ENCODE data around the gene CPSF3.
A peak's percentile ranks its signal among the peaks of the same experiment; 100 is the strongest.
"Not testable (repeated sequence)": the region's sequence is repeated elsewhere in the genome, so short reads cannot be mapped to it uniquely, and the experiment has no call there.

CPSF3 gene

DNA sequence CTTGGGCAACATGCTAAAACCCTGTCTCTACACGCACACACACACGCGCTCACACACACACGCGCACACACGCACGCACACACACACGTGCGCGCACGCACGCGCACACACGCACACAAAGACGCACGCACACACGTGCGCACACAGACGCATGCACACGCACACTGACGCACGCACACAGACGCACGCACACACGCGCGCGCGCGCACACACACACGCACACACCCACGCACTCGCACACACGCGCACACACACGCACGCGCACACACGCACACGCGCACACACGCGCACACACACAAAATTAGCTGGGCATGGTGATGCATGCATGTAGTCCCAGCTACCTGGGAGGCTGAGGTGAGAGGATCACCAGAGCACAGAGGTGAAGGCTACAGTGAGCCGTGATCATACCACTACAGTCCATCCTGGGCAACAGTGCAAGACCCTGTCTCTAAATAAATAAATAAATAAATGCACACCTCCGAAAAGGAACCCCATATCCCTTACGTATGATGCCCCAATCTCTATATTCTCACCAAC is 42.8 kb downstream of the CPSF3 start:
- no peak for DNase-seq (ENCODE audit: low read depth, low spot score)

DNA sequence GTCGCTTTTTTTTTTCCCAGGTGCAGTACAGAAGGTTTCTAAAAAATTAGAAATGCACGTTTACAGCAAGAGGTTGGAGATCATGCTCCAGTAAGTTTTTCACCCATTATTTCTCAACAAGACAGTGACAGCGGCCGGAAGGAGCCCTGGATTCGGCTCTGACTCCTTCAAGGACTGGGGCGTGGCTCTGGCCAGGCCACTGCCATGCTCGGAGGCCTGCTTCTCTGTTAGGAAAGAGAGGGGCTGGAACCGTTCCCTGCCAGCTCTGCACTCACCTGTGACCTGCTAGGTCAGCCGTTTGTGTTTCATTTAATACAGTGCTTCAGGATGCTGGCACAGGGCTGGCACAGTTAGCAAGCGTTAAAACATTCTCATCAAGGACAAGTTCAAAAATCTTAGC is 44.2 kb downstream of the CPSF3 start:
- no peak for DNase-seq (ENCODE audit: low read depth, low spot score)

DNA sequence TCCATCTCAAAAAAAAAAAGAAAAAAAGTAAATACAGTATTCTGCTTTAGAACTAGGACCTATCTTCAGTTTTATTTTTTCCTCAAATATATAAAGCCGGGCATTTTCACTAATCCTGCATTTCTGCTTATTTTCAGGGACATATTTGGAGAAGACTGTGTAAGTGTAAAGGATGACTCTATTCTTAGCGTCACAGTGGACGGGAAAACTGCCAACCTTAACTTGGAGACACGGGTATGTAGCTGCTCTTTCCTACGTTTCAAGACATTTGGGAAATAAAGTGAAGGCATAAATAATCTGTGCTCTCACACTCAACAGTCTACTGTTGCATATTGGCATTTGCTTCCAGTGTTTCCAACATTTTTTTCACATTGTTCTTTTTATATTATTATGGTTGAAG is 47.8 kb downstream of the CPSF3 start:
- DNase-seq (ENCODE audit: low read depth, low spot score): no peak

GRCh38 chr2:9472511-9472910 is 49.1 kb downstream of the CPSF3 start:
- DNase-seq (ENCODE audit: low read depth, low spot score): no peak

DNA sequence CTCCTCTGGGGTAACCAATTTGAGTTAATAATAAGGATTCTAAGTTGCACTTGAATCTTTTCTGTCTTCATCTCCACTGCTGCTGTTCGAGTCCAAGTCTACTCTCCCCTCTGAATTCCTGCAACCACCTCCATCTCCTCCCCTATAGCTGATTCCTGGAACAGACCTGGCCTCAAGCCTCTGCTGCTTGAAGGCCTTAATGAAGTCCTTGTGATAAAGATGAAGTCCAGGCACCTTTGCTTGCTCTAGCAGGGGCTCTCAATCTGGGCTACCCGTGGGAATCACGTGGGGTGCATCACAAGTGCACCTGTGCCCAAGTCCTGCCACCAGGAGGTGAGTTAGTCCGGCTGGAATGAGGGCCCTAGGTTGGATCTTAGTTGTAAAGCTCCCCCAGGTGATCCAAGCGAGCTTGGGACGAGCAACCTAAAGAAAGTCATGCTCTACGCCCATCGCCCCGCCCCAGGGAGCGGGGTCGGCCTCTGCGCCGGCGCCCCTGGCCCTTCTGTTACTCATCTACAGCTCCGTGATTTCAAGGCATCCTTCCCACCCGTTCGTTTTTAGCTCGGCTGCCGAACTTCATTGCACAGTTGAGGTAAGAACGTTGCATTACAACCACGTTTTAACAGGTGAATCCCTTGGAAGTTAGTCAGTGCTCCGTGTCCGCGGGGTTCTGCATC is 50.0 kb downstream of the CPSF3 start:
- peak; percentile 87 for DNase-seq (ENCODE audit: low read depth, low spot score)

- DNase-seq (ENCODE audit: low read depth, low spot score): no peak
Measured at GRCh38 chr2:9473985-9474360, 50.5 kb downstream of the CPSF3 start.

DNA sequence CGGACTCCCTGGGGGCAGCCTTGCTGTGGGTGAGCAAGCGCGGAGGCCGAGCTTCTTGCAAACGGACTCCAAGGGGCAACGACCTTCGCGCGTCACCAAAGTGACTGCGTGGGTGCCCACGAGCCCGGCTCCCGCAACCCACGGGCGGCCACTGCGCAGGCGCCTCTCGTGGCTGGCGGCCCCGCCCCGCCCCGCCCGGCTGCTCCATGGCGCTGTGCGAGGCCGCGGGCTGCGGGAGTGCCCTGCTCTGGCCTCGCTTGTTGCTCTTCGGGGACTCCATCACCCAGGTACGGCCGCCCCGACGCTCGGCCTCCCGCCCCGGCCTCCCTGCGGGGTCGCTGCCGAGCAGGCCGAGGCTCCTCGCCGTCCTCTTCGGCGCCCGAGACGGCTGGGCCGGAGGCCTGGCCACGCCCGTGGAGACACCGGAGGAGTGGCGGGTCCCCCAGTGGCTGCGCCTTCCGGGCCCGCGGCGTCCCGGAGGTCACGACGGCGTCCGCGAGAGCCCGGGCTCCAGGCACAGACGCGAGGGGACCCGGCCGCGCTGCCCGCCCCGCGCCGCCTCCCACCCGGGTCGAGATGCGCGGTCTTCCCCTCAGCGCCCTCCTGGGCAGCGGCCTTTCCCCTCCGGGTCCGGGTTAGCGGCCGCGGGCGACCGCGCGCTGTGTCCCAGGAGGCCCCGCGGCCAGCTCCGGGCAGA is 51.1 kb downstream of the CPSF3 start, which contains the start of gene IAH1:
Gene IAH1, plus strand, starts transcription at position 191 of the 697 bp plus-strand sequence. Its CDS starts 16 bp downstream, at position 207.
- DNase-seq (ENCODE audit: low read depth, low spot score): peak; percentile 36

GRCh38 chr2:9477914-9478313 is 54.5 kb downstream of the CPSF3 start:
- DNase-seq (ENCODE audit: low read depth, low spot score): no peak

- no peak for DNase-seq (ENCODE audit: low read depth, low spot score)
Measured at GRCh38 chr2:9478526-9478925, 55.1 kb downstream of the CPSF3 start.

DNA sequence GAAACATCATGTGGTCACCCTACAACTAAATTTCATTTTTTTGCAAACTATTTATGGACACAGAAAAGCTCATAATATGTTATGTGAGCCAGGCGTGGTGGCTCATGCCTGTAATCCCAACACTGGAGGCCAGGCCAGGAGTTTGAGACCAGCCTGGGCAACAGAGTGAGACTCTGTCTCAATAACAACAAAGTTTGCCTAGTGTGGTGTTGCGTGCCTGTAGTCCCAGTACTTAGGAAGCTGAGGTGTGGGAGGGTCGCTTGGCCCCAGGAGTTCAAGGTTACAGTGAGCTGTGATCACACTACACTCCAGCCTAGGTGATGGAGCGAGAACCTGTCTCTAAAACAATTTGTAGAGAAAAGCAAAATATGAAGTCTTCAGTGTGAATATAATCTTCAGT is 56.7 kb downstream of the CPSF3 start:
- DNase-seq (ENCODE audit: low read depth, low spot score): no peak

DNA sequence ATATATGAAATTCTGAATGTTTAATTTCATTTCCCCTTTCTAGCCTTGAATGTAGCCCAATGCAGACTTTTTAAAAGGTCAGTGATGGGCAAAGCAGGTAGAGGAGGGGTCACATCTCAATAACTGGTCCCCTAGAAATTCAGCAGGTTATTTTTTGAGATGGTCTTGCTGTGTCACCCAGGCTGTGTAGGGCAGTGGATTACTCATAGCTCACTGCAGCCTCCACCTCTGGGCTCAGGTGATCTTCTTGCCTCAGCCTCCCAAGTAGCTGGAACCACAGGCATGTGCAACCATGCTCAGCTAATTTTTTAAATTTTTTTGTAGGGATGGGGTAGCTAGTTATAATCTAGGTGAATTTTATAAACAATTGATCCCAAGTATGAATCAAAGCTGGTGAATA is 59.7 kb downstream of the CPSF3 start:
- no peak for DNase-seq (ENCODE audit: low read depth, low spot score)

DNA sequence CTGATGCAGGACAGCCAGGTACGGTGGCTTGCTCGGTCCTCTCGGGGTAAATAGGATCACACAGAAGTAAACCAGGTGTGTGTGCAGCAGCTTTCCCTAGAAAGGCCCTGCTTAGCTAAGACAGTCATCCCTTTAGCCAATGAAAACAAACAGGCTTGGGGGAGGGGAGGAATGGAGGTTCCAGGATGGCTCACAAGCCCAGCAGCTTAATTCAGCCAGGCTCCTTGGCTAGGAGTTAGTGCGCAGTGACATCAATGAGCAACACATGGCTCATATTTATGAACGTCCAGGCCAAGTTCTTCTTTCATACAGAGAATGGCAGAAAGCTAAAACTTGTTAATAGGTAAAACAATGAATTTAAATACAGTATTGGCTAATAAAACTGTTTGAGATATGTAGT is 61.1 kb downstream of the CPSF3 start:
- no peak for DNase-seq (ENCODE audit: low read depth, low spot score)

- DNase-seq (ENCODE audit: low read depth, low spot score): no peak
Measured at GRCh38 chr2:9488583-9489547, 65.4 kb downstream of the CPSF3 start.

GRCh38 chr2:9490789-9491188 is 67.3 kb downstream of the CPSF3 start:
- DNase-seq (ENCODE audit: low read depth, low spot score): no peak

GRCh38 chr2:9492927-9493326 is 69.5 kb downstream of the CPSF3 start:
- no peak for DNase-seq (ENCODE audit: low read depth, low spot score)

DNA sequence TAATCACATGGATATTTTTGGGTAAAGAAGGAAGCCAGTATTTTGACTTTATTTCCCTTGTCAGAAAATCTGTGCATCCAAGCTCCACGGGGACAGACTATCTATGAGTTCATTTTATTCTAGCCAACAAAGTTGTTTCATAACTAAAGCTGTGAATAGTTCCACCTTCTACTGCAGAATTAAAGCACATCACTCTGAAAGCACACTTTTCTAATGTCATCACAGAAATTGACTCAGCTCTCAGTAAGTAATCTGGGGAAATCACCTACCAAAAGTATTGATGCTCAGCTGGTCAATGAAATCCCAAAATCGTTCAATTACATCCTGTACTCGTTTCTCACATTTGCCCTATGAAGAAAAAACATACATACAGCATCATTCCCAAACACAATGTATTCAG is 70.0 kb downstream of the CPSF3 start:
- no peak for DNase-seq (ENCODE audit: low read depth, low spot score)

GRCh38 chr2:9494081-9494480 is 70.6 kb downstream of the CPSF3 start:
- no peak for DNase-seq (ENCODE audit: low read depth, low spot score)

DNA sequence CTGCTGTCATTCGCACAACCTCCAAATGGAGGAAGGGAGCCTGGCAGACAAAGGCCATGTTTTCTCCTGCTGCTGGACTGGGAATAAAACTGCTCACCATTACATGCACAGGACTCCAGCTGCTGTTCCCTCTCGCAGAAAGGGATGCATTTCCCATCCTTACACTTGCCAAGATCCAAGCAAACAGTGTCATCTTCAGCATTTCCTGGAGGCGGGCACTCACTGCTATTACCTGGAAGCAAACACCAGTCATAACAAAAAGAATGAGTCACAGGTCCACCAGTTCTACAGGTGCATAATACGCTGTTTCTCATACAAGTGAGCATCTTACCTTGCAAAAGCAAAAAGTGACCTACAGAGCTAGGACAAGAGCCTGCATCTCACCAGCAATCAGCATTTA is 73.6 kb downstream of the CPSF3 start:
- DNase-seq (ENCODE audit: low read depth, low spot score): no peak

- DNase-seq (ENCODE audit: low read depth, low spot score): no peak
Measured at GRCh38 chr2:9498210-9498609, 74.8 kb downstream of the CPSF3 start.

DNA sequence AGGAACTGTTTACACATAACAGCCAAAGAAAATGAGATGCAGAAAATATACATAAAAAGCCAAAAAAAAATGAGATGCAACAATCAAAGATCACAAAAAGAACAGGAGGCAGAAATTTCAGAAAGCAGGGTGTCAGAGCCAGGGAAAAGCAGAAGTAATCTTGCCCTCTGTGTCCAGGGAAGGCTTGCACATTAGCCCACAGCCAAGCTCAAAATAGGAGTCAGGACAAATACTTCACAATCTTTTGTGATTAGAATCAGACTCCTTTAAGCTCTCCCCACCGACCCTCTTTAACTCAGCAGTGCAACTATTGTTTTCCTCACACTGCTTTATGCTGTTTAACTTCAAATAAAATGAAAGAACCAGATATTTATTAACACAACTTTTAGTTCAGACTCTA is 85.5 kb downstream of the CPSF3 start:
- DNase-seq (ENCODE audit: low read depth, low spot score): no peak

- DNase-seq (ENCODE audit: low read depth, low spot score): not testable (repeated sequence)
Measured at GRCh38 chr2:9513946-9514345, 90.5 kb downstream of the CPSF3 start.
